Measurements from ENCODE around the gene NRIP1. TPM values are rescaled to one million over a fixed set of nuclear protein-coding genes. Genes with fewer than 3 reads are reported as not detected.
"Not testable (repeated sequence)": the region's sequence is repeated elsewhere in the genome, so short reads cannot be mapped to it uniquely, and the experiment has no call there.

Gene NRIP1
- total RNA-seq, 4 donors from 2014 or later: 31.0 to 33.0 (median 32.2) TPM

- H3K4me3 ChIP-seq: no peak overlapping the region
- WGBS, 2 donors: 34 to 36% methylated on average over 2 of the region's 2 CpGs
- peaks cover 0 to 7% (median 0%) of the 10 kb centered on the region in 3 donors for H3K36me3 ChIP-seq
- no peak for DNase-seq (ENCODE audit: low spot score in 2 of 2)
- peaks cover 0 to 31% (median 10%) of the 10 kb centered on the region in 4 donors for H3K4me1 ChIP-seq
- TF ChIP-seq POLR2A (IDR thresholded peaks at IDR 0.05): no peak
- TF ChIP-seq EP300 (IDR thresholded peaks at IDR 0.05): no peak
- no peaks in the 10 kb centered on the region for H3K27me3 ChIP-seq
- no peaks in the 10 kb centered on the region for H3K9me3 ChIP-seq
- H3K27ac ChIP-seq: no peak overlapping the region
These were observed 30.5 kb downstream of the NRIP1 start for GRCh38 chr21:15034126-15034853.

DNA sequence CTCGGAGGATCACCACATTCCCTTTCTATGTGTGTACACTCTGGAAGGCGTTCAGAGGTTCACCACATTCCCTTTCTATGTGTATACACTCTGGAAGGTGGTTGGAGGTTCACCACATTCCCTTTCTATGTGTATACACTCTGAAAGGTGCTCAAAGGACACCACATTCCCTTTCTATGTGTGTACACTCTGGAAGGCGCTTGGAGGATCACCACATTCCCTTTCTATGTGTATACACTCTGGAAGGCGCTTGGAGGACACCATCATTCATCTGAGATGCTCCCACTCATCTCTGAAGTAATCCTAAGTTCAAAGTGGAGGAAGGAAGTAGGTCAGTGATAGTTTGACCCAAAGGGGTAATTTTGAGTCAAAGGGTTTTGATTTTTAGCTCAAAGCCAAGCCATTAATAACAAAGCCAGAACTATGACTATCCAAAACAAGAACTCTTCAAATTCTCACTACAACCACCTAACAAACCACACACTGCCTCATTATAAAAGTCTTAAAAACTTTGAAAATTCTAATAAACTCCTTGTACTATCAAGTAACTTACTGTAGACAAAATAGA, 32.9 kb downstream of the NRIP1 start:
- Histone ChIP-seq H3K36me3 (no peaks in the 10 kb centered on the region), H3K4me3 (no peak overlapping the region), H3K9me3 (no peaks in the 10 kb centered on the region), H3K27me3 (no peaks in the 10 kb centered on the region), H3K4me1 (peaks cover 0 to 55% (median 20%) of the 10 kb centered on the region in 4 donors), H3K27ac (no peak overlapping the region)
- TF ChIP-seq, protein P1, sequence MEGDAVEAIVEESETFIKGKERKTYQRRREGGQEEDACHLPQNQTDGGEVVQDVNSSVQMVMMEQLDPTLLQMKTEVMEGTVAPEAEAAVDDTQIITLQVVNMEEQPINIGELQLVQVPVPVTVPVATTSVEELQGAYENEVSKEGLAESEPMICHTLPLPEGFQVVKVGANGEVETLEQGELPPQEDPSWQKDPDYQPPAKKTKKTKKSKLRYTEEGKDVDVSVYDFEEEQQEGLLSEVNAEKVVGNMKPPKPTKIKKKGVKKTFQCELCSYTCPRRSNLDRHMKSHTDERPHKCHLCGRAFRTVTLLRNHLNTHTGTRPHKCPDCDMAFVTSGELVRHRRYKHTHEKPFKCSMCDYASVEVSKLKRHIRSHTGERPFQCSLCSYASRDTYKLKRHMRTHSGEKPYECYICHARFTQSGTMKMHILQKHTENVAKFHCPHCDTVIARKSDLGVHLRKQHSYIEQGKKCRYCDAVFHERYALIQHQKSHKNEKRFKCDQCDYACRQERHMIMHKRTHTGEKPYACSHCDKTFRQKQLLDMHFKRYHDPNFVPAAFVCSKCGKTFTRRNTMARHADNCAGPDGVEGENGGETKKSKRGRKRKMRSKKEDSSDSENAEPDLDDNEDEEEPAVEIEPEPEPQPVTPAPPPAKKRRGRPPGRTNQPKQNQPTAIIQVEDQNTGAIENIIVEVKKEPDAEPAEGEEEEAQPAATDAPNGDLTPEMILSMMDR (IDR thresholded peaks at IDR 0.05): no peak
- TF ChIP-seq EP300 (IDR thresholded peaks at IDR 0.05) (no peak), POLR2A (IDR thresholded peaks at IDR 0.05) (no peak)
- DNase-seq (ENCODE audit: low spot score in 2 of 2): no peak
- WGBS, 2 donors: 92 to 94% methylated on average over 4 of the region's 4 CpGs

- H3K4me3 ChIP-seq; H3K27me3 ChIP-seq; H3K27ac ChIP-seq; H3K9me3 ChIP-seq; DNase-seq (ENCODE audit: low spot score in 2 of 2); H3K36me3 ChIP-seq: not testable (repeated sequence)
- H3K4me1 ChIP-seq: peaks cover 0 to 54% (median 20%) of the 10 kb centered on the region in 4 donors
- 94 to 95% methylated on average over 14 of the region's 14 CpGs for WGBS, 2 donors
These were observed 33.4 kb downstream of the NRIP1 start for GRCh38 chr21:15031362-15031761.

DNA sequence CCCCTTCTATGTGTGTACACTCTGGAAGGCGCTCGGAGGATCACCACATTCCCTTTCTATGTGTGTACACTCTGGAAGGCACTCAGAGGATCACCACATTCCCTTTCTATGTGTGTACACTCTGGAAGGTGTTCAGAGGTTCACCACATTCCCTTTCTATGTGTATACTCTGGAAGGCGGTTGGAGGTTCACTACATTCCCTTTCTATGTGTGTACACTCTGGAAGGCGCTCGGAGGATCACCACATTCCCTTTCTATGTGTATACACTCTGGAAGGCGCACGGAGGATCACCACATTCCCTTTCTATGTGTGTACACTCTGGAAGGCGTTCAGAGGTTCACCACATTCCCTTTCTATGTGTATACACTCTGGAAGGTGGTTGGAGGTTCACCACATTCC, 33.9 kb downstream of the NRIP1 start:
- H3K36me3 ChIP-seq; H3K4me3 ChIP-seq; DNase-seq (ENCODE audit: low spot score in 2 of 2); H3K27me3 ChIP-seq; H3K27ac ChIP-seq; H3K9me3 ChIP-seq: not testable (repeated sequence)
- peaks cover 0 to 49% (median 20%) of the 10 kb centered on the region in 4 donors for H3K4me1 ChIP-seq
- 94 to 98% methylated on average over 6 to 8 of the region's 8 CpGs for WGBS, 2 donors

DNA sequence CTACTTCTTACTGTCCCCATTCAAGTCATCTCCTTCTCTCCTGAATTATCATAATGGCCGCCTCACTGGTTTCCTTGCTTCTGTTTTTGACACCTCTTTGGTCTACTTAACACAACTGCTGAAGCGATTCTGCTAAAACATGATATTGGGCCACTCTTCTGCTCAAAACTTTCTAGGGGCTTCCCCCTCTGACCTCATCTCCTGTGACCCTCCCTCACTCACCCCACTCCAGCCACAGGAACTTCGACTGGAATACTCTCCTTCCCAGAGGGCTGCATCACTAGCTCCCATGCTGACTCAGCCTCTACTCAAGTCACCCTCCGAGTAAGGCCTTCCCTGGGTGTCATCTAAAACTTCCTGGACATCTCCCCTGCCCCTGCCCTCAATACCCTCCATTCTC, 35.7 kb downstream of the NRIP1 start:
- no peak for DNase-seq (ENCODE audit: low spot score in 2 of 2)
- Histone ChIP-seq H3K27me3 (no peaks in the 10 kb centered on the region), H3K4me3 (no peak overlapping the region), H3K9me3 (no peaks in the 10 kb centered on the region), H3K36me3 (peaks cover 0 to 4% (median 0%) of the 10 kb centered on the region in 3 donors), H3K27ac (no peak overlapping the region), H3K4me1 (peaks cover 0 to 31% (median 12%) of the 10 kb centered on the region in 4 donors)
- TF ChIP-seq POLR2A (IDR thresholded peaks at IDR 0.05) (no peak), EP300 (IDR thresholded peaks at IDR 0.05) (no peak)
- TF ChIP-seq, protein P1 (IDR thresholded peaks at IDR 0.05): no peak
- 78 to 80% methylated on average over 4 of the region's 4 CpGs for WGBS, 2 donors

DNA sequence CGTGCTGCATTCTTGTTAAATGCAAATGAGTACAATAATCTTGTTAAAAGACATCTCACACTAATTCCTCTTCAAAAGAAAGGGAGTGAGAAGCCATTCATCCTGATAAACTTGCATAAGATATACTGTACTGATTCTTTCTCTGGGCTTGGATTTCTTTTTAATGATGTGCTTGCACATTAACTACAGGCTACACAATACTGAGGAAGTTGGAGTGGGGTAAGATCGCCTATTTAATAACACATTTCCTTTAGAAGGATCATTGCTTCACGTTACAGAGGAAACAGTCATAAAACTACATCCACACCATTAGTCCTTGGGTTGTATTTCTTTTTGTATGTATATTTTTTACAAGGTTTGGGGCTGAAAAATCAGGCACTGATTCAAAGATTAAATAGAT, 36.6 kb downstream of the NRIP1 start:
- H3K4me3 ChIP-seq: no peak overlapping the region
- no peaks in the 10 kb centered on the region for H3K27me3 ChIP-seq
- H3K27ac ChIP-seq: no peak overlapping the region
- H3K36me3 ChIP-seq: peaks cover 0 to 4% (median 0%) of the 10 kb centered on the region in 3 donors
- no peak for DNase-seq (ENCODE audit: low spot score in 2 of 2)
- WGBS, 2 donors: 50 to 51% methylated on average over 3 of the region's 3 CpGs
- H3K9me3 ChIP-seq: no peaks in the 10 kb centered on the region
- H3K4me1 ChIP-seq: peaks cover 0 to 27% (median 10%) of the 10 kb centered on the region in 4 donors
- TF ChIP-seq, protein P1 (IDR thresholded peaks at IDR 0.05): no peak

Data from tibial nerve (tissue), 4 donors.